IMR-90 (cell line): ENCODE data around the gene SSBP3. TPM values are rescaled to one million over a fixed set of nuclear protein-coding genes. Genes with fewer than 3 reads are reported as not detected.

Experiments
- ATAC-seq: fragments of 200-7000 bp; cut with Tn5 transposase; 2 replicates; pipeline ENCODE4 v1.9.1; 2020; ENCODE audit warnings: low read depth, mild to moderate bottlenecking, moderate library complexity
- BruUV-seq: library from RNA; stranded (reverse); fragments of 400-500 nt; replicated peaks from 2 replicates; lab custom pipeline; 2021; lab: Mats Ljungman, UMichigan
- CTCF ChIA-PET: fragments of 300-600 bp; formaldehyde crosslinking; extraction: SDS; loops from one replicate; lab custom pipeline; 2021; ENCODE audit warnings: antibody characterized with exemption; lab: Yijun Ruan, JAX
- POLR2A ChIA-PET: fragments of 300-600 bp; sonication (Branson Sonifier 250); formaldehyde crosslinking; loops from one replicate; lab custom pipeline; 2022; ENCODE audit warnings: antibody characterized with exemption; ENCODE audit not compliant: unreplicated experiment; lab: Charles Lee
- DNase-seq: peaks from one replicate; pipeline ENCODE4 v3.0.0; 2013
- H2AFZ ChIP-seq: replicated peaks from 2 replicates; pipeline ENCODE3; 2013; ENCODE audit warnings: low read length, mild to moderate bottlenecking; ENCODE audit not compliant: poor library complexity
- H2AK5ac ChIP-seq: 2 replicates; pipeline ENCODE4 v1.6.1; 2013; ENCODE audit warnings: low read depth, low read length, inconsistent platforms
- H2AK9ac ChIP-seq: replicated peaks from 2 replicates; pipeline ENCODE3; 2013; ENCODE audit warnings: mild to moderate bottlenecking, low read depth, low read length, moderate library complexity; ENCODE audit not compliant: poor library complexity
- H2BK120ac ChIP-seq: 2 replicates; pipeline ENCODE4 v1.6.1; 2013; ENCODE audit warnings: low read depth, low read length, inconsistent platforms
- H2BK15ac ChIP-seq: 3 replicates; pipeline ENCODE4 v1.6.1; 2013; ENCODE audit warnings: low read depth, low read length, inconsistent platforms
- H2BK20ac ChIP-seq: 2 replicates; pipeline ENCODE4 v1.6.1; 2013; ENCODE audit warnings: low read depth, mild to moderate bottlenecking, inconsistent platforms, low read length, moderate library complexity
- H2BK5ac ChIP-seq: 2 replicates; pipeline ENCODE4 v1.6.1; 2013; ENCODE audit warnings: mild to moderate bottlenecking, low read depth, low read length, inconsistent platforms; ENCODE audit not compliant: poor library complexity, severe bottlenecking
- H3K14ac ChIP-seq: replicated peaks from 2 replicates; pipeline ENCODE4 v1.6.1; 2013; ENCODE audit warnings: low read depth, low read length, inconsistent platforms
- H3K18ac ChIP-seq: 2 replicates; pipeline ENCODE4 v1.6.1; 2013; ENCODE audit warnings: low read depth, low read length, control low read depth
- H3K23ac ChIP-seq: 2 replicates; pipeline ENCODE4 v1.6.1; 2013; ENCODE audit warnings: low read depth, low read length, inconsistent platforms
- H3K27ac ChIP-seq: 2 replicates; pipeline ENCODE4 v1.5.1; 2013; ENCODE audit warnings: mild to moderate bottlenecking, control low read depth, low read length; ENCODE audit not compliant: insufficient read depth
- H3K27me3 ChIP-seq: 2 replicates; pipeline ENCODE4 v1.6.1; 2013; ENCODE audit warnings: low read length; ENCODE audit not compliant: control insufficient read depth, insufficient read depth
- H3K36me3 ChIP-seq: 2 replicates; pipeline ENCODE4 v1.6.1; 2013; ENCODE audit warnings: low read length, mixed read lengths; ENCODE audit not compliant: control insufficient read depth, insufficient read depth
- H3K4ac ChIP-seq: 2 replicates; pipeline ENCODE4 v1.6.1; 2013; ENCODE audit warnings: low read depth, low read length, inconsistent platforms
- H3K4me1 ChIP-seq: 2 replicates; pipeline ENCODE4 v1.6.1; 2013; ENCODE audit warnings: low read length, mixed read lengths; ENCODE audit not compliant: control insufficient read depth, insufficient read depth
- H3K4me2 ChIP-seq: 2 replicates; pipeline ENCODE4 v1.6.1; 2013; ENCODE audit warnings: low read depth, mild to moderate bottlenecking, control low read depth, low read length, moderate library complexity
- H3K4me3 ChIP-seq: 2 replicates; pipeline ENCODE4 v1.5.1; 2013; ENCODE audit warnings: low read depth, mild to moderate bottlenecking, control low read depth, low read length, moderate library complexity; ENCODE audit not compliant: insufficient read depth
- H3K56ac ChIP-seq: 2 replicates; pipeline ENCODE4 v1.6.1; 2013; ENCODE audit warnings: low read length, inconsistent platforms; ENCODE audit not compliant: insufficient read depth; ENCODE audit errors: extremely low read depth
- H3K79me1 ChIP-seq, 2 experiments: 2 replicates each; pipeline ENCODE4 v1.6.1; 2013; ENCODE audit warnings: low read length in 2 of 2, inconsistent platforms in 1 of 2, low read depth in 1 of 2
- H3K9ac ChIP-seq: 2 replicates; pipeline ENCODE4 v1.6.1; 2013; ENCODE audit warnings: low read depth, low read length, control low read depth
- H3K9me1 ChIP-seq: 2 replicates; pipeline ENCODE4 v1.6.1; 2013; ENCODE audit warnings: low read length, inconsistent platforms; ENCODE audit not compliant: insufficient read depth
- H3K9me3 ChIP-seq: 2 replicates; pipeline ENCODE4 v1.6.1; 2013; ENCODE audit warnings: low read length; ENCODE audit not compliant: control insufficient read depth, insufficient read depth
- H4K20me1 ChIP-seq: 2 replicates; pipeline ENCODE4 v1.6.1; 2013; ENCODE audit warnings: low read length, inconsistent platforms; ENCODE audit not compliant: insufficient read depth
- H4K5ac ChIP-seq: 2 replicates; pipeline ENCODE4 v1.6.1; 2013; ENCODE audit warnings: mild to moderate bottlenecking, low read depth, low read length, control low read depth
- H4K8ac ChIP-seq, 2 experiments: 2 replicates each; pipeline ENCODE4 v1.6.1; 2013; ENCODE audit warnings: low read depth in 2 of 2, low read length in 2 of 2, control low read depth in 1 of 2, inconsistent platforms in 1 of 2
- H4K91ac ChIP-seq: 2 replicates; pipeline ENCODE4 v1.6.1; 2013; ENCODE audit warnings: low read depth, low read length, inconsistent platforms; ENCODE audit not compliant: insufficient read depth
- CEBPB ChIP-seq: IDR thresholded peaks from 2 replicates; pipeline ENCODE4 v1.6.1; 2012; ENCODE audit warnings: low read depth, low read length, improper control_type of control experiment
- CHD1 ChIP-seq: IDR thresholded peaks from 2 replicates; pipeline ENCODE4 v1.6.1; 2012; ENCODE audit warnings: low read depth, low read length, improper control_type of control experiment
- RCOR1 ChIP-seq: IDR thresholded peaks from 2 replicates; pipeline ENCODE4 v1.6.1; 2012; ENCODE audit warnings: mild to moderate bottlenecking, low read length, improper control_type of control experiment; ENCODE audit not compliant: insufficient replicate concordance
- SMC3 ChIP-seq: fragments of 150-350 bp; IDR thresholded peaks from 2 replicates; pipeline ENCODE4 v1.6.1; 2016; ENCODE audit warnings: low read depth, mild to moderate bottlenecking, antibody characterized with exemption, low read length, moderate library complexity
- WGBS, 2 experiments: methylation state at CpG; one replicate each; pipeline versions ENCODE4 v1.1.5 to v1.1.7; 2013; ENCODE audit warnings: missing lambda C conversion rate in 2 of 2; ENCODE audit not compliant: insufficient read length in 1 of 2; ENCODE audit errors: extremely low coverage in 2 of 2; 5-methylcytosine and 5-hydroxymethylcytosine counted together
- dilution Hi-C: fragments of 300-500 bp; cut with HindIII; formaldehyde crosslinking; loops from one replicate; pipeline ENCODE4 v1.14.3; 2018; ENCODE audit warnings: low sequenced_read_pairs; ENCODE audit not compliant: unreplicated experiment
- in situ Hi-C: fragments of 300-500 bp; cut with MboI; formaldehyde crosslinking; loops from 3 replicates; pipeline ENCODE4 v1.14.3; 2019; ENCODE audit warnings: low sequenced_read_pairs, inconsistent platforms, mixed read lengths
- intact Hi-C: fragments of 100-400 bp; cut with micrococcal nuclease; formaldehyde crosslinking; loops from 2 replicates; pipeline ENCODE4 v1.10.0; 2022
- polyA plus RNA-seq, 3 experiments: library from polyadenylated mRNA; depleted of rRNA; stranded (reverse); fragments of >200 nt; gene quantifications; 2 replicates each; pipeline ENCODE4 v1.2.3, GENCODE V29; 2012; ENCODE audit warnings: low replicate concordance in 1 of 3
- total RNA-seq: library from RNA; depleted of rRNA; stranded (reverse); fragments of >200 nt; gene quantifications from 2 replicates; pipeline ENCODE4 v1.2.3, GENCODE V29; 2012
- TF ChIP-seq, protein P1 (sequence below): fragments of 150-350 bp; IDR thresholded peaks from 2 replicates; pipeline ENCODE4 v1.6.1; 2016; ENCODE audit warnings: low read depth, mild to moderate bottlenecking, low read length, moderate library complexity, borderline replicate concordance

Gene SSBP3
- total and polyA plus RNA-seq, 2 of the 4 experiments (the other 2 are of a cell fraction) = 10.9 to 39.6 TPM

DNA sequence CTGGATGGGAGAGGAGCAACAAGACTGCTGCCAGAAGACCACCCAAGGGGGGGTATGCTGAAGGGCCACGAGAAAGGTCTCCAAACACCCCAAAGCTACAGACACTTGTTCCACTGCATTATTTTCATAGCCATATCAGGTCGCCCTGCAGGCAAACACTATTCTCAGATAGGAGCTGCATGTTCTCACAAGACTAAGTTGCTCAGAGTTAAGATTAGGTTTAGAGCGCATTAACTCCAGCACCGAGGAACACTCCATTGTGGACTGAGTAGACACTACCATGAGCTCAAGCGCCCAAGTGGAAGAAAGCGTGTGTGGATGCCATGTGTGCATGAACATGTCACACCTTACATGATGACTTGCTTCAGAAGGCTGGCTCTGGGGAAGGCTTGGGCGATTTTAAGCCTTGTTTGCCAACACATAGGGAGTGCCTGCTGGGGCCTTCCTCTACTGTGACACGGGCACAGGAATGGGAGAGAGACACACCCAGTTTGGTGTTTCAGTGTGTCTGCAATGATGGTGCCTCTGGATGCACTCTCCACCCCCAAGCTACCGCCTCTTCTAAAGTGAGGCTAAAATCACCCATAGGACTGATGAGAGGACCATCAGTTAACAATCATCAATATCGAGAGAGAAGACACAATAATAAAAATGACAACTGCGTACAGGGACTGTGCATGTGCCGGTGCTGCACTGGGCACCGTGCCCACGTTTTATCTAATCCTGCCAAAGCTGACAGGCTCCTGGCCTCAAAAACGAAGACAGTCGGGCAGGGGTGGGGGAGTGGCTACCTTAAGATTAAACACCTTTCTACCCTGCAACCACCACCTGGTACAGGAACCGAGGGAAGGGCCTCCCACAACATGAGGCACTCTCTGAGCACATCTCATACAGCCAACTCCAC lies 34.9 kb downstream of the SSBP3 start (continued):
- TF ChIP-seq CHD1 = no peak
- TF ChIP-seq CEBPB = no peak

DNA sequence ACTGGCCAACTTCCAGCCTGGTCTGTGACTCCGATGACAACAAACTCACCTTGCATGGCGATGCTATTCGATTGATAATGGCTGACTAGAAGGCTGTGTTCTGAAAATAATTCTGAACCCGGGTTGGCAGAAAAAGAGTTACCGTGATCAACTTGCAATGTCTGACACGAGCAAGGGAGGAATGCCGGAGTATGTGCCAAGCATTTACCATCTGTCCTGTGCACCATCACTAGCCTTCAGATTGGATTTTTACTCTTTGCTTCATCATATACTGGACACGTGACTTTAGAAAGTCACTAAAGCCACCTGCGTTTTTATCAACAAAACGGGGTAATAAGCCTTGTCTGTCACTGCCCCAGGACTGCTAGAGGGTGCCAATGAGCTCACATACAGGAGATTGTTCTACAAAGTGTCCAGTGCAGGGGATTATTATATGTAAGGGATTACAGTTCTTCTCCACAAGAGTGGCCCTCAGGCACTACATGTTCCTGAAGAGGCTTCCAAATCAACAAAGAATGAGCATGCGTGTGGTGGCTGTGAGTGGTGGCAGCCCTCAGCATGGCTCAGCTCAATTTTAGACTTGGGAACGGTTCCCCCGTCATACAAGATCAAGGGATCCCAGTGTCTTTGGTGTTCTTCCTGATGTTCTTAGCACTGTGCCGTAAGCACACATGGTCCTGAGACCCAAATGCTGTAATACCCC lies 35.8 kb downstream of the SSBP3 start:
- peak overlapping the region; percentile 19 for H2AK9ac ChIP-seq
- no peaks in the 10 kb centered on the region for H3K27me3 ChIP-seq
- H3K4me1 ChIP-seq = peaks cover 12% of the 10 kb centered on the region
- H3K79me1 ChIP-seq = peaks cover 53 to 92% of the 10 kb centered on the region in 2 experiments
- 94% methylated on average over 9 of the region's 14 CpGs; no CpG with 5 or more reads in 1 of the 2 experiments for WGBS, 2 experiments
- H2AK5ac ChIP-seq = no peak overlapping the region
- no peak overlapping the region for H3K14ac ChIP-seq
- H3K56ac ChIP-seq = no peak overlapping the region
- dilution Hi-C loops = no loop called here
- H4K20me1 ChIP-seq = peaks cover 41% of the 10 kb centered on the region
- BruUV-seq = no TSS peak
- intact Hi-C loops = no loop called here
- H4K8ac ChIP-seq = no peak overlapping the region
- H3K36me3 ChIP-seq = peaks cover 14% of the 10 kb centered on the region
- H2BK5ac ChIP-seq = no peak overlapping the region
- H2BK120ac ChIP-seq = no peak overlapping the region
- H3K23ac ChIP-seq = no peak overlapping the region
- no peak overlapping the region for H2BK20ac ChIP-seq
- TF ChIP-seq RCOR1 (no peak), SMC3 (no peak)
- TF ChIP-seq, protein P1, sequence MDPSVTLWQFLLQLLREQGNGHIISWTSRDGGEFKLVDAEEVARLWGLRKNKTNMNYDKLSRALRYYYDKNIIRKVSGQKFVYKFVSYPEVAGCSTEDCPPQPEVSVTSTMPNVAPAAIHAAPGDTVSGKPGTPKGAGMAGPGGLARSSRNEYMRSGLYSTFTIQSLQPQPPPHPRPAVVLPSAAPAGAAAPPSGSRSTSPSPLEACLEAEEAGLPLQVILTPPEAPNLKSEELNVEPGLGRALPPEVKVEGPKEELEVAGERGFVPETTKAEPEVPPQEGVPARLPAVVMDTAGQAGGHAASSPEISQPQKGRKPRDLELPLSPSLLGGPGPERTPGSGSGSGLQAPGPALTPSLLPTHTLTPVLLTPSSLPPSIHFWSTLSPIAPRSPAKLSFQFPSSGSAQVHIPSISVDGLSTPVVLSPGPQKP = no peak
- H3K4ac ChIP-seq = no peak overlapping the region; the same call in 1 of the 2 replicates
- DNase-seq = no peak
- POLR2A ChIA-PET = no interaction called here
- H3K9ac ChIP-seq = no peak overlapping the region
- H3K4me2 ChIP-seq = no peak overlapping the region
- H4K5ac ChIP-seq = no peak overlapping the region
- CTCF ChIA-PET = no interaction called here
- H3K9me1 ChIP-seq = peaks cover 31% of the 10 kb centered on the region
- in situ Hi-C loops = no loop called here
- no peak overlapping the region for H3K27ac ChIP-seq
- ATAC-seq = no peak
- no peak overlapping the region for H3K4me3 ChIP-seq
- H3K18ac ChIP-seq = no peak overlapping the region
- no peak overlapping the region for H2AFZ ChIP-seq
- no peak overlapping the region for H2BK15ac ChIP-seq
- H4K91ac ChIP-seq = no peak overlapping the region
- no peaks in the 10 kb centered on the region for H3K9me3 ChIP-seq
